IPS-18c (cell line): ENCODE measurements around the gene PITPNM1.
"Not testable (repeated sequence)": the region's sequence is repeated elsewhere in the genome, so short reads cannot be mapped to it uniquely, and the experiment has no call there.

Experiments
- H3K4me3 ChIP-seq: 2 replicates; pipeline ENCODE4 v1.7.0; 2013; ENCODE audit warnings: low read depth, mild to moderate bottlenecking, low read length, moderate library complexity; ENCODE audit not compliant: insufficient read depth
- H3K9me3 ChIP-seq: one replicate; pipeline ENCODE4 v1.6.1; 2013; ENCODE audit warnings: mild to moderate bottlenecking, low read length, moderate library complexity; ENCODE audit not compliant: control insufficient read depth, insufficient read depth

The PITPNM1 gene

DNA sequence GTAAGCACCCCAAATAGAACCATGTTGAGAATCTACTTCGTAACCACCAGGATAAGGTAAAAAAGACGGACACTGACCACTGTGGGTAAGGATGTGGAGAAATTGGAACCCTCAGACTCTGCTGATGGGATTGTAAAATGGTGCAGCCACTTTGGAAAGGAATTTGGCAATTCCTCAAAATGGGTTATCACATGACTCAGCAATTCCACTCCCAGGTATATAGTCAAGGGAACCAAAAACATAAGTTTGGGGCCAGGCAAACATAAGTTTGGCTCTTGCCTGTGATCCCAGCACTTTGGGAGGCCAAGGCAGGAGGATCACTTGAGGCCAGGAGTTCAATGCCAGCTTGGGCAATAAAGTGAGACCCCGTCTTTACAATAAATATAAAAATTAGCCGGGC, 23.2 kb upstream of the PITPNM1 start:
- H3K9me3 ChIP-seq = peaks cover 6% of the 10 kb centered on the region
- no peak overlapping the region for H3K4me3 ChIP-seq

GRCh38 chr11:67525275-67525976, 20.3 kb upstream of the PITPNM1 start:
- no peak overlapping the region for H3K4me3 ChIP-seq
- H3K9me3 ChIP-seq = peaks cover 4% of the 10 kb centered on the region

- Histone ChIP-seq H3K4me3 (no peak overlapping the region), H3K9me3 (peaks cover 4% of the 10 kb centered on the region)
Observed at GRCh38 chr11:67524480-67524808, 19.3 kb upstream of the PITPNM1 start.

DNA sequence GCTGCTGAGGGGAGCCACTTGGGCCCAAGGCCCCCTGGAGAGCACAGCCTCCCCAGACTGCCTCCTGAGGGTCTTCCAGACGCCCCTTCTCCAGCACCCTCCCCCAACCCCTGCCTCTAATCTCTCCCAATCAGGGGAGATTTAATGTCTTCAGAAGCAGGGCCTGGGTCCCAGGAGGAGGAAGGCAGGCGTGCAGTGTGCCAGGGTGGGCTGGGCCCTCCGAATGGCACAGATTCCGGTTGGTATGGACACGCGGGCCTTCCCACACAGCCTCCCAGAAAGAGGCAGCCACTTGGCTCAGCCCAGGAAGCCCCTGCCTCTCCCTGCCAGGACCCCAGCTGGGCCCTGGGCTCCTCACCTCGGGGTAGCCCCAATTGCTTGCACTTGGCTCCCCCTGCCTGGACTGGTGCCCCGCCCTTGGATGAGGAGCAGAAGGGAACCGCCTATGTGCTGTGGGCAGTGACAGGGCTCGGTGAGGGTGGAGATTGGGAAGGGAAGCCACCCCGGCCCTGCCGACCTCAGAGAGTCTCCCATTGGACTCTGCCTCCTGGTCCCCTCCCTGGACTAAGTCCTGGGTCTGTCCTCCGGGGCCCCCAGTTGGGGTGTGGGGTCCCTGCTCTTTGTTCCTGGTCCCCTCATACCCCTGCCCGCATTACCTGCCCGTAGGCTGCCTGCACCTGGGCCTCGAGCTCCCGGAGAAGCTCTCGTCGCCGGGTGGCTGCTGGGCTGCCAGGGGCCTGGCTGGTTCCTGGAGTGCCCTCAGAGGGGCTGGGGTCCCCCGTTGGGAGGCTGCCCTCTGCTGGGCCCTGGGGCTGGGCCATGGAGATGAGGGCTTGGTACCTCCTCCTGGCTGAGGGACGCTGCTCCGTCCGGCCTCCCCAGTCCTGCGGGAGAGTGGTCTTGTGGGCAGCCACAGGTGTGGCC, 18.7 kb upstream of the PITPNM1 start:
- peaks cover 4% of the 10 kb centered on the region for H3K9me3 ChIP-seq
- no peak overlapping the region for H3K4me3 ChIP-seq

DNA sequence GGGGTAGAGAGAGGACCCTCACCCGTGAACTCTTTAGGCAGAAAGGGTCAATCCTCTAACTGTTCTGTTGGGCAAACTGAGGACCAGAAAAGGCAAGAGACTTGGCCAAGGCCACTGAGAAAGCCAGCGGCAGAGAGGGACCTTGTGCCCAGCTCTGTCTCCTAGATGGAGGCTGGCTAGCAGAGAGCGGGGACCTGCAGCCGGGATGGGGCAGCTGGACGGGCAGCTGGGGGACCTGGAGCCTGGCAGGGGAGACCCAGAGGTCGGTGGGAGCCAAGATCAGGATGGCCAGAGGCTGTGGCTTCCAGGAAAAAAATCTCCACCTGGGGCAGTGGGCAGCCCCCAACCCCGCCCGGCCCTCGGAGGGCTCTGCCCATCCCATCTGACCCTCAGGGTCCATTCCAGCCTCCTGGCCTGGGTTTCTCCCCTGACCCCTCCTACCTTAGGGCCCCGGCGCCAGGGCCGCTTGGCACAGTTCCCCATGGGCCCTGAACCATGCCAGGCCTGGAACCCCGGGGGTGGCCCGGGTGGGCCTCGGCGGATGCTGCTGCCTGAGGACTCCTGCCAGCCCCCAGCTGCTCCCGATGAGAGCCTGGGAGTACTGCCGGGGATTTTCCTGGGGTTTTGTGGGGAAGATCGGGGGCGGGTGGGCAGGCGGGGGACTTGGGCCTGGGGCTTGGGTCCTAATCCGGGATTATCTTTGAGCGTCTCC, 17.8 kb upstream of the PITPNM1 start, which contains the start of gene CABP2:
CABP2 (minus strand) TSS at position 603 of the 712 bp plus-strand sequence; CDS start at position 483, 120 bp downstream.
- Histone ChIP-seq H3K4me3 (no peak within 1 kb of the TSS), H3K9me3 (no peaks in the 10 kb centered on the region)

DNA sequence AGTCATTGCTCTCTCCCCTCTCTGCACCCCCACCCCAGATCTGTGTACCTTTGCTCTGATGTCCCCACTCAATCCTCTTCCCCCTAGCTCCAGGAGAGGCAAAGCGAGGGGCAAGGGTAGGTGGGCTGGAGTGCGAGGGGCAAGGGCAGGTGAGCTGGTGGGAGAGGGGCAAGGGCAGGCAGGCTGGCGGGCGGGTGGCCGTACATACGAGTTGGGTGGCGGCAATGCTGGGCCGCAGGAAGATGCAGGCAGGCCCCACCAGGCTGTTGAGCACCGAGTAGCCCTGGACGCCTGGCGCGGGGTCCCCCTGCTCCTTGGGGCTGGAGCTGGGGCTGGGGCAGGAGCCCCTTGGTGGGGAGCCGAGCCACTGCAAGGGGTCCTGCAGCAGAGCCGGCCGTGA, 17.2 kb upstream of the PITPNM1 start:
- Histone ChIP-seq H3K9me3 (no peaks in the 10 kb centered on the region), H3K4me3 (no peak overlapping the region)

DNA sequence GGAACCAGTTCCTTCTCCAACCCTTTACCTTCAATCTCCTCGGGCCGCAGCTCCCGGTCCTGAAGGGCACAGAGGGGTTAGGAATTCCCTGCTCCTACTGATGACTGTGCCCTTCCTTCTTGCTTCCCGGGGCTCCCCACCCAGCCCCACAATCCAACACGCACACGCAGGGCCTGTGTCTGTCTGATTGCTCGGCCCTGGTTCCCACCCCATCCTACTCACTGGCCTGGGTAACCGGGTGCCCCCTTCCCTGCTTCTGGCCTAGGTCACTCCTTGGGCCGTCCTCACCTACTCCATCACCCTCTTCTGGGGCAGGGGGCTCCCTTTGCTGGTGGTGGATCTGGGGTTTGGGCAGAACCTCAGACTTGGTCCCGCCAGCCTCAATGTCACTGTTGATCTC, 16.8 kb upstream of the PITPNM1 start:
- Histone ChIP-seq H3K4me3 (no peak overlapping the region), H3K9me3 (no peaks in the 10 kb centered on the region)

DNA sequence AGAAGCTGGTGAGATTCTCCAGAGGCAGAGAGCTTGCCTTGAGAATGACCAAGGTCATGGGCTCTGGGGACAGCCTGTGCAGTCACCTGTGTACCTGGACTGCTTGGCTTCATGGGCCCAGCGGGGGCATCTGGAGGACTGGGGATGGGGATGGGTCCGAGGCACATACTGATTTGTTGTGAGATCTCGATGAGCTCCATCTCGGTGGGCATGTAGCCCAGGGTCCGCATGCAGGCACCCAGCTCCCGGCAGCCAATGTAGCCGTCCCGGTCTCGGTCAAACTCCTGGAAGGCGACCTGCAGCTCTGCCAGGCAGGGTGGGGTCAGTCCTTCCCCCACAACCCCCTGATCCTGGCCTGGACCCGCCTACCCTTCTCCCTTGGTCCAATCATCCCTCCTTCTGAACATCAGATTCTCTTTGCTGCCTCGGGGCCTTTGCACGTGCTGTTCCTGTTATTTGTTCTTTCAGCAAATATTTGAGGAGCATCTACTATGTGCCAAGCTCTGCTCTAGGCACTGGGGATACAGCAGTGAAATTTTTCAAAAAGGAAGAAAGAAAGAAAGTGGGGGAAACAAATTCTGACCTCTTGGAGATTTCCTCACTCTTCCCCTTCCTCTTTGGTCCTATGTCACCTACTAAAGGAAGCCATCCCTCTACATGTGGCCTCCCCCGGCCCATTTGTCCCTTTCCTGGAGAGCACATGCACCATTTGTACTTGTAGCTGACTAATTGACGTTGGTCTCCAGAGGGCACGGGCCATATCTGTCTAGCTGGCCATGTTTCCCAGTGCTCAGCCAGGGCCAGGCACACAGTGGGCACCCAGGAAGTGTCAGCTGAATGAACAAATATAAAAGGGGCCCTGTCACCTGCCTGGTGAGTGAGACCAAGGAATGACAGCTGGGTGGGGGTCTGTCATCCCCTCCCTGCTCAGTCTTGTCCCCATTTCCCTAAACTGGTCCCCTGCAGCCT, 16.0 kb upstream of the PITPNM1 start:
- Histone ChIP-seq H3K9me3 (no peaks in the 10 kb centered on the region), H3K4me3 (no peak overlapping the region)

- H3K4me3 ChIP-seq = no peak overlapping the region
Observed at GRCh38 chr11:67519726-67520125, 14.6 kb upstream of the PITPNM1 start.

DNA sequence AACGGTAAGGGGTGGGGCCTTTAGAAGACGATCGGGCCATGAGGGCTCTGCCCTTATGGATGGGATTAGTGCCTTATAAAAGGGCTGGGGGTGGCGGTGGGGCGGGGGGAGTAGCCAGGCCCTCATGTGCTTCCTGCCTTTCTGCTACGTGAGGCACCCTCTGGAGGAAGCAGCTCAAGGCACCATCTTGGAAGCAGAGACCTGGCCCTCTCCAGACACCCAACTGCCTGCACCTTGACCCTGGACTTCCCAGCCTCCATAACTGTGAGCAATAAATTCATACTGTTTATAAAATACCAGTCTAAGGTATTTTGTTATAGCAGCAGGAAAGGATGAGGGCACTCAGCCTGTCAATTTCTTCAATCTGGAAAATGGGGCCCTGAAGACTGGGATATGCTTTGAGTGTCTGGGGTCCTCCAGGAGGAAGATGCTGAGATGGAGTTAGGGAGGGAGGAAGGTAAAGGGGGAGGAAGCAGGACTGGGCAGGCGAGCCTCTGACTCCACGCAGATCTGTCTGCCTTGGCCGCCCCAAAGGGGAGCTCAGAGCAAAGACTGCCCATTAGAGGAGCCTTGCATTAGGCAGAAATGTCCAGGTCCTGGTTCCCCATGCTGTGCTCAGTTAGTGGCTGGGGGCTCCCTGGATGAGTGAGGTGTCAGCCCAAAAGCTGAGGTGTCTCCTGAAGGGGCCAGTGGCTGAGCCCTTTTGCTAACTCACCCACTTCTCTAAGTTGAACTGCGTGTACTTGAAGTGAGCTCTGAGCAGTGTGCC, 12.8 kb upstream of the PITPNM1 start:
- Histone ChIP-seq H3K4me3 (no peak overlapping the region), H3K9me3 (no peaks in the 10 kb centered on the region)

More at GRCh38 chr11:67519726-67520125, 14.6 kb upstream of the PITPNM1 start:
- no peaks in the 10 kb centered on the region for H3K9me3 ChIP-seq

- H3K9me3 ChIP-seq = no peaks in the 10 kb centered on the region
- H3K4me3 ChIP-seq = no peak overlapping the region
Observed at GRCh38 chr11:67516806-67517205, 11.6 kb upstream of the PITPNM1 start.

DNA sequence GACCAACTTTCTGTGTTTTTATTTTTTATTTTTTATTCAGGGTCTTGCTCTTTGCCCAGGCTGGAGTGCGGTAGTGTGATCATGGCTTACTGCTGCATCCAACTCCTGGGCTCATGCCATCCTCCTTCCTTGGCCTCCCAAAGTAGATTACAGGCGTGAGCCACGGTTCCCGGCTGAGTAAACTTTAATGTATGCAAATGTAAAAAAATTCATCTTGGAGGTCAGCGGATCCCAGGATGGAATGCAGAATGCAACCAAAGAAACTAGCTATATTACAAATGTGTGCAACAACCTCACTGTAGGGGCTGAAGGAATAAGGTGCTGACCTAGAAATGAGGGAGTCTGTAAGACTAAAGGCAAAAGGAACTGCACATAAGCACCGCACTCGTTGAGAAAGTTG, 9.0 kb upstream of the PITPNM1 start:
- no peaks in the 10 kb centered on the region for H3K9me3 ChIP-seq
- H3K4me3 ChIP-seq = no peak overlapping the region

GRCh38 chr11:67511558-67511957, 6.4 kb upstream of the PITPNM1 start:
- H3K9me3 ChIP-seq, H3K4me3 ChIP-seq: not testable (repeated sequence)

DNA sequence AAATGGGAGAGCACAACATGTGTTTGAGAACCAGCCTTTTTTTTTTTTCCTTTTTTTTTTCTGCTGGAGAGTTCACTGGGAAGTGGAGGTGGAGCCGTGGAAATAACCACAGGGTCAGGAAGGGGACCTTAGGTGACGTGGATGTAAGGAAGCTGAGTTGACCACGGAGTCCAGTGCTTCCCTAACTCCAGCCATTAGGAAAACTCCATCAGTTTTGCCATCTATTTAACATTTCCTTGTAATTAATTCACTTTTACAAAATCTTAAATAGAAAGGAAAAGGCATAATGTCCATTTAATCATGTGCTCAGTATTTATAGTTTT, 4.8 kb upstream of the PITPNM1 start:
- no peak overlapping the region for H3K4me3 ChIP-seq
- no peaks in the 10 kb centered on the region for H3K9me3 ChIP-seq

GRCh38 chr11:67508486-67509121, 3.4 kb upstream of the PITPNM1 start:
- Histone ChIP-seq H3K9me3 (no peaks in the 10 kb centered on the region), H3K4me3 (peak overlapping the region; percentile 92)
